Adrenal gland (tissue), 5 donors: ENCODE results near the gene ADGRF4.

ENCODE experiments used
- CTCF ChIP-seq, 6 experiments: fragments of 450-650 bp in 4 of 6; fragments of 200-600 bp in 2 of 6; sonication (generic) in 1 of 6; IDR thresholded peaks; 1 replicate in 5 of 6; 2 replicates in 1 of 6; pipeline versions ENCODE4 v1.5.1 to v1.8.0; 2016 to 2021; ENCODE audit warnings: antibody characterized with exemption in 6 of 6, mild to moderate bottlenecking in 2 of 6, moderate library complexity in 1 of 6
- POLR2A ChIP-seq, 2 donors: fragments of 450-650 bp; IDR thresholded peaks; one replicate each; pipeline ENCODE4 v1.6.1; 2017; ENCODE audit warnings: antibody characterized with exemption in 2 of 2, mild to moderate bottlenecking in 2 of 2, moderate library complexity in 1 of 2
- donor health status: DM: no; HTN: no; CAD: no.

- TF ChIP-seq CTCF (IDR thresholded peaks at IDR 0.05) (no peak), POLR2A (IDR thresholded peaks at IDR 0.05) (no peak)
Observed at GRCh38 chr6:47670851-47671250, 27.5 kb upstream of the ADGRF4 start.
